Measurements from ENCODE around the gene OSM. TPM values are rescaled to one million over a fixed set of nuclear protein-coding genes. Genes with fewer than 3 reads are reported as not detected.
A peak's percentile ranks its signal among the peaks of the same experiment; 100 is the strongest.

The OSM gene
- total and polyA plus RNA-seq, 2 experiments from 2014 or later: not detected

GRCh38 chr22:30245985-30246813 lies 20.5 kb downstream of the OSM start, which contains the start of gene LIF:
LIF (minus strand) TSS chr22:30246759; CDS start chr22:30246695, 64 bp downstream.
- peak within 1 kb of the TSS; percentile 99 for H3K4me2 ChIP-seq
- no peaks in the 10 kb centered on the region for H3K36me3 ChIP-seq (ENCODE audit: insufficient read depth)
- peak within 1 kb of the TSS; percentile 24; the same call in 1 of the 2 replicates for H3K27ac Mint-ChIP-seq
- H3K27me3 ChIP-seq (ENCODE audit: insufficient read depth): no peaks in the 10 kb centered on the region
- H3K4me1 ChIP-seq (ENCODE audit: insufficient read depth): peaks cover 12% of the 10 kb centered on the region
- H3K27me3 Mint-ChIP-seq (ENCODE audit: insufficient read depth, low read depth, poor library complexity): peaks cover 14% of the 10 kb centered on the region
- H2AFZ ChIP-seq: peak within 1 kb of the TSS; percentile 90
- H4K20me1 ChIP-seq (replicated peaks; ENCODE audit: insufficient read depth): no peaks in the 10 kb centered on the region
- peaks cover 20% of the 10 kb centered on the region for H3K36me3 Mint-ChIP-seq (ENCODE audit: low read depth)
- H3K4me3 ChIP-seq: peak within 1 kb of the TSS; percentile 93
- H3K27ac ChIP-seq (ENCODE audit: low read depth): no peak within 1 kb of the TSS; the same call in 1 of the 2 replicates
- H3K4me3 Mint-ChIP-seq: peak within 1 kb of the TSS; percentile 87
- no peaks in the 10 kb centered on the region for H3K79me2 ChIP-seq (replicated peaks; ENCODE audit: insufficient read depth)
- ATAC-seq (peak; percentile 70), DNase-seq (ENCODE audit: low spot score) (peak; percentile 76)
- TF ChIP-seq, protein P1, sequence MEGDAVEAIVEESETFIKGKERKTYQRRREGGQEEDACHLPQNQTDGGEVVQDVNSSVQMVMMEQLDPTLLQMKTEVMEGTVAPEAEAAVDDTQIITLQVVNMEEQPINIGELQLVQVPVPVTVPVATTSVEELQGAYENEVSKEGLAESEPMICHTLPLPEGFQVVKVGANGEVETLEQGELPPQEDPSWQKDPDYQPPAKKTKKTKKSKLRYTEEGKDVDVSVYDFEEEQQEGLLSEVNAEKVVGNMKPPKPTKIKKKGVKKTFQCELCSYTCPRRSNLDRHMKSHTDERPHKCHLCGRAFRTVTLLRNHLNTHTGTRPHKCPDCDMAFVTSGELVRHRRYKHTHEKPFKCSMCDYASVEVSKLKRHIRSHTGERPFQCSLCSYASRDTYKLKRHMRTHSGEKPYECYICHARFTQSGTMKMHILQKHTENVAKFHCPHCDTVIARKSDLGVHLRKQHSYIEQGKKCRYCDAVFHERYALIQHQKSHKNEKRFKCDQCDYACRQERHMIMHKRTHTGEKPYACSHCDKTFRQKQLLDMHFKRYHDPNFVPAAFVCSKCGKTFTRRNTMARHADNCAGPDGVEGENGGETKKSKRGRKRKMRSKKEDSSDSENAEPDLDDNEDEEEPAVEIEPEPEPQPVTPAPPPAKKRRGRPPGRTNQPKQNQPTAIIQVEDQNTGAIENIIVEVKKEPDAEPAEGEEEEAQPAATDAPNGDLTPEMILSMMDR (conservative IDR thresholded peaks at IDR 0.05; ENCODE audit: low read depth in 2 of 2): no peak; a peak in 1 of 4 replicates
- TF ChIP-seq JUNB (IDR thresholded peaks at IDR 0.05; ENCODE audit: unreplicated experiment) (no peak), STAT1 (IDR thresholded peaks at IDR 0.05; ENCODE audit: unreplicated experiment) (no peak), ETS1 (IDR thresholded peaks at IDR 0.05) (no peak), REST (IDR thresholded peaks at IDR 0.05; ENCODE audit: unreplicated experiment) (no peak), ZNF331 (CRISPR knock-in tag; IDR thresholded peaks at IDR 0.05; ENCODE audit: low read depth) (no peak), NANOG (IDR thresholded peaks at IDR 0.05; ENCODE audit: borderline replicate concordance) (no peak), POLR2AphosphoS5 (IDR thresholded peaks at IDR 0.05; ENCODE audit: low read depth) (no peak), ZNF114 (CRISPR knock-in tag; IDR thresholded peaks at IDR 0.05) (no peak), EZH2phosphoT487 (IDR thresholded peaks at IDR 0.05; ENCODE audit: unreplicated experiment) (no peak), CREB1 (CRISPR knock-in tag; IDR thresholded peaks at IDR 0.05; ENCODE audit: low read depth) (no peak), EZH2 (IDR thresholded peaks at IDR 0.05; ENCODE audit: low read depth, unreplicated experiment) (no peak)
- TF ChIP-seq, protein P2, sequence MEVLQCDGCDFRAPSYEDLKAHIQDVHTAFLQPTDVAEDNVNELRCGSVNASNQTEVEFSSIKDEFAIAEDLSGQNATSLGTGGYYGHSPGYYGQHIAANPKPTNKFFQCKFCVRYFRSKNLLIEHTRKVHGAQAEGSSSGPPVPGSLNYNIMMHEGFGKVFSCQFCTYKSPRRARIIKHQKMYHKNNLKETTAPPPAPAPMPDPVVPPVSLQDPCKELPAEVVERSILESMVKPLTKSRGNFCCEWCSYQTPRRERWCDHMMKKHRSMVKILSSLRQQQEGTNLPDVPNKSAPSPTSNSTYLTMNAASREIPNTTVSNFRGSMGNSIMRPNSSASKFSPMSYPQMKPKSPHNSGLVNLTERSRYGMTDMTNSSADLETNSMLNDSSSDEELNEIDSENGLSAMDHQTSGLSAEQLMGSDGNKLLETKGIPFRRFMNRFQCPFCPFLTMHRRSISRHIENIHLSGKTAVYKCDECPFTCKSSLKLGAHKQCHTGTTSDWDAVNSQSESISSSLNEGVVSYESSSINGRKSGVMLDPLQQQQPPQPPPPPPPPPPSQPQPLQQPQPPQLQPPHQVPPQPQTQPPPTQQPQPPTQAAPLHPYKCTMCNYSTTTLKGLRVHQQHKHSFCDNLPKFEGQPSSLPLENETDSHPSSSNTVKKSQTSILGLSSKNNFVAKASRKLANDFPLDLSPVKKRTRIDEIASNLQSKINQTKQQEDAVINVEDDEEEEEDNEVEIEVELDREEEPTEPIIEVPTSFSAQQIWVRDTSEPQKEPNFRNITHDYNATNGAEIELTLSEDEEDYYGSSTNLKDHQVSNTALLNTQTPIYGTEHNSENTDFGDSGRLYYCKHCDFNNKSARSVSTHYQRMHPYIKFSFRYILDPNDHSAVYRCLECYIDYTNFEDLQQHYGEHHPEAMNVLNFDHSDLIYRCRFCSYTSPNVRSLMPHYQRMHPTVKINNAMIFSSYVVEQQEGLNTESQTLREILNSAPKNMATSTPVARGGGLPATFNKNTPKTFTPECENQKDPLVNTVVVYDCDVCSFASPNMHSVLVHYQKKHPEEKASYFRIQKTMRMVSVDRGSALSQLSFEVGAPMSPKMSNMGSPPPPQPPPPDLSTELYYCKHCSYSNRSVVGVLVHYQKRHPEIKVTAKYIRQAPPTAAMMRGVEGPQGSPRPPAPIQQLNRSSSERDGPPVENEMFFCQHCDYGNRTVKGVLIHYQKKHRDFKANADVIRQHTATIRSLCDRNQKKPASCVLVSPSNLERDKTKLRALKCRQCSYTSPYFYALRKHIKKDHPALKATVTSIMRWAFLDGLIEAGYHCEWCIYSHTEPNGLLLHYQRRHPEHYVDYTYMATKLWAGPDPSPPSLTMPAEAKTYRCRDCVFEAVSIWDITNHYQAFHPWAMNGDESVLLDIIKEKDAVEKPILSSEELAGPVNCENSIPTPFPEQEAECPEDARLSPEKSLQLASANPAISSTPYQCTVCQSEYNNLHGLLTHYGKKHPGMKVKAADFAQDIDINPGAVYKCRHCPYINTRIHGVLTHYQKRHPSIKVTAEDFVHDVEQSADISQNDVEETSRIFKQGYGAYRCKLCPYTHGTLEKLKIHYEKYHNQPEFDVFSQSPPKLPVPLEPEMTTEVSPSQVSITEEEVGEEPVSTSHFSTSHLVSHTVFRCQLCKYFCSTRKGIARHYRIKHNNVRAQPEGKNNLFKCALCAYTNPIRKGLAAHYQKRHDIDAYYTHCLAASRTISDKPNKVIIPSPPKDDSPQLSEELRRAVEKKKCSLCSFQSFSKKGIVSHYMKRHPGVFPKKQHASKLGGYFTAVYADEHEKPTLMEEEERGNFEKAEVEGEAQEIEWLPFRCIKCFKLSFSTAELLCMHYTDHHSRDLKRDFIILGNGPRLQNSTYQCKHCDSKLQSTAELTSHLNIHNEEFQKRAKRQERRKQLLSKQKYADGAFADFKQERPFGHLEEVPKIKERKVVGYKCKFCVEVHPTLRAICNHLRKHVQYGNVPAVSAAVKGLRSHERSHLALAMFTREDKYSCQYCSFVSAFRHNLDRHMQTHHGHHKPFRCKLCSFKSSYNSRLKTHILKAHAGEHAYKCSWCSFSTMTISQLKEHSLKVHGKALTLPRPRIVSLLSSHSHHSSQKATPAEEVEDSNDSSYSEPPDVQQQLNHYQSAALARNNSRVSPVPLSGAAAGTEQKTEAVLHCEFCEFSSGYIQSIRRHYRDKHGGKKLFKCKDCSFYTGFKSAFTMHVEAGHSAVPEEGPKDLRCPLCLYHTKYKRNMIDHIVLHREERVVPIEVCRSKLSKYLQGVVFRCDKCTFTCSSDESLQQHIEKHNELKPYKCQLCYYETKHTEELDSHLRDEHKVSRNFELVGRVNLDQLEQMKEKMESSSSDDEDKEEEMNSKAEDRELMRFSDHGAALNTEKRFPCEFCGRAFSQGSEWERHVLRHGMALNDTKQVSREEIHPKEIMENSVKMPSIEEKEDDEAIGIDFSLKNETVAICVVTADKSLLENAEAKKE (CRISPR knock-in tag; IDR thresholded peaks at IDR 0.05): no peak
- no peaks in the 10 kb centered on the region for H3K9me2 ChIP-seq (ENCODE audit: insufficient read depth)
- no peaks in the 10 kb centered on the region for H3K9me3 Mint-ChIP-seq
- H3F3A ChIP-seq (replicated peaks; ENCODE audit: low read depth): no peaks in the 10 kb centered on the region
- H3K4me1 Mint-ChIP-seq: peaks cover 30% of the 10 kb centered on the region

Measured in GM23338 (cell line).